GM12878 (cell line): ENCODE results near the gene COPS3. TPM values are rescaled to one million over a fixed set of nuclear protein-coding genes. Genes with fewer than 3 reads are reported as not detected.
"Not testable (repeated sequence)": the region's sequence is repeated elsewhere in the genome, so short reads cannot be mapped to it uniquely, and the experiment has no call there.

Experiments
- ATAC-seq: fragments of 200-7000 bp; cut with Tn5 transposase; 3 replicates; pipeline ENCODE4 v1.9.1; 2020; ENCODE audit warnings: mild to moderate bottlenecking, moderate library complexity
- BruUV-seq: library from RNA; stranded (reverse); fragments of 400-500 nt; replicated peaks from 2 replicates; lab custom pipeline; 2021; lab: Mats Ljungman, UMichigan
- CTCF ChIA-PET: fragments of 300-600 bp; sonication (Branson Sonifier 250); formaldehyde crosslinking; extraction: SDS; loops from one replicate; lab custom pipeline; 2021; ENCODE audit warnings: inconsistent platforms; lab: Yijun Ruan, JAX
- POLR2A ChIA-PET: fragments of 350-600 bp; formaldehyde crosslinking; extraction: SDS; loops from one replicate; lab custom pipeline; 2021; ENCODE audit warnings: inconsistent platforms; lab: Charles Lee
- RAD21 ChIA-PET: fragments of 300-600 bp; sonication (Branson Sonifier 250); formaldehyde crosslinking; loops from one replicate; lab custom pipeline; 2023; ENCODE audit warnings: antibody characterized with exemption; ENCODE audit not compliant: unreplicated experiment; lab: Charles Lee
- SMC1A ChIA-PET: fragments of 300-600 bp; sonication (Branson Sonifier 250); formaldehyde crosslinking; loops from one replicate; lab custom pipeline; 2023; ENCODE audit not compliant: unreplicated experiment, uncharacterized antibody; lab: Charles Lee
- DNase-seq: peaks from one replicate; pipeline ENCODE4 v3.0.0-alpha.2; 2011; ENCODE audit warnings: low read depth, low spot score
- FAIRE-seq: peaks from 3 replicates; lab custom pipeline; 2011; peaks lifted over from hg19 to GRCh38; lab: Jason Lieb, UNC
- H2AFZ ChIP-seq: 2 replicates; pipeline ENCODE4 v1.6.0; 2011; ENCODE audit warnings: low read depth, low read length, control low read depth; ENCODE audit not compliant: control insufficient read depth
- H3K27ac ChIP-seq: 2 replicates; pipeline ENCODE4 v1.5.1; 2011; ENCODE audit warnings: control low read depth; ENCODE audit not compliant: control insufficient read depth, insufficient read depth
- H3K27me3 ChIP-seq, 2 experiments: replicated peaks in 1 of 2; 2 replicates each; pipeline versions ENCODE4 v1.6.0 to v1.6.1; 2011; ENCODE audit warnings: low read length in 1 of 2; ENCODE audit not compliant: control insufficient read depth in 2 of 2, insufficient read depth in 2 of 2
- H3K36me3 ChIP-seq, 2 experiments: 2 replicates each; pipeline ENCODE4 v1.5.1; 2011; ENCODE audit warnings: low read length in 1 of 2; ENCODE audit not compliant: control insufficient read depth in 2 of 2, insufficient read depth in 2 of 2
- H3K4me1 ChIP-seq: 2 replicates; pipeline ENCODE4 v1.6.1; 2011; ENCODE audit warnings: mild to moderate bottlenecking, low read length, moderate library complexity, mixed read lengths; ENCODE audit not compliant: control insufficient read depth, insufficient read depth
- H3K4me2 ChIP-seq: 2 replicates; pipeline ENCODE4 v1.6.0; 2011; ENCODE audit warnings: control low read depth; ENCODE audit not compliant: control insufficient read depth, insufficient read depth
- H3K4me3 ChIP-seq: fragments of 200-600 bp; sonication (generic); 2 replicates; pipeline ENCODE4 v1.5.1; 2016
- H3K79me2 ChIP-seq: 2 replicates; pipeline ENCODE4 v1.6.0; 2011; ENCODE audit warnings: low read length; ENCODE audit not compliant: control insufficient read depth, insufficient read depth
- H3K9ac ChIP-seq: 2 replicates; pipeline ENCODE4 v1.8.0; 2011; ENCODE audit warnings: low read length, control low read depth, mixed read lengths; ENCODE audit not compliant: control insufficient read depth, insufficient read depth
- H3K9me3 ChIP-seq: replicated peaks from 3 replicates; pipeline ENCODE4 v1.5.1; 2011; ENCODE audit warnings: mild to moderate bottlenecking, low read length; ENCODE audit not compliant: control insufficient read depth, insufficient read depth
- H4K20me1 ChIP-seq: 2 replicates; pipeline ENCODE4 v1.6.0; 2011; ENCODE audit not compliant: control insufficient read depth, insufficient read depth
- CTCF ChIP-seq, 3 experiments: IDR thresholded peaks in 2 of 3; conservative IDR thresholded peaks in 1 of 3; 2 replicates each; pipeline ENCODE4 v1.5.1; 2011; ENCODE audit warnings: low read depth in 3 of 3, low read length in 3 of 3, mild to moderate bottlenecking in 3 of 3, control low read depth in 2 of 3, moderate library complexity in 2 of 3, inconsistent platforms in 1 of 3, mixed read lengths in 1 of 3; ENCODE audit not compliant: control insufficient read depth in 2 of 3, insufficient read depth in 1 of 3; ENCODE audit errors: extremely low read depth in 1 of 3
- HDAC2 ChIP-seq: fragments of 200-600 bp; sonication (generic); IDR thresholded peaks from 2 replicates; pipeline ENCODE4 v1.6.1; 2017
- IKZF2 ChIP-seq, 2 experiments: fragments of 450-650 bp; IDR thresholded peaks; 2 replicates each; pipeline ENCODE4 v1.6.1; 2017; ENCODE audit warnings: mild to moderate bottlenecking in 2 of 2, moderate library complexity in 2 of 2
- KAT2A ChIP-seq: conservative IDR thresholded peaks from 2 replicates; pipeline ENCODE4 v1.6.1; 2011; ENCODE audit warnings: low read depth, low read length; ENCODE audit not compliant: control insufficient read depth
- PKNOX1 ChIP-seq: fragments of 450-650 bp; IDR thresholded peaks from 2 replicates; pipeline ENCODE4 v1.6.1; 2016; ENCODE audit warnings: mild to moderate bottlenecking
- RAD21 ChIP-seq: IDR thresholded peaks from 2 replicates; pipeline ENCODE4 v1.6.1; 2011; ENCODE audit warnings: mild to moderate bottlenecking, low read depth, low read length, moderate library complexity; ENCODE audit not compliant: insufficient read depth
- RBBP5 ChIP-seq: fragments of 200-600 bp; sonication (generic); conservative IDR thresholded peaks from 2 replicates; pipeline ENCODE4 v1.6.1; 2016
- SKIL ChIP-seq: fragments of 450-650 bp; IDR thresholded peaks from 2 replicates; pipeline ENCODE4 v1.6.1; 2017; ENCODE audit warnings: mild to moderate bottlenecking, low read depth, inconsistent platforms; ENCODE audit not compliant: poor library complexity, severe bottlenecking
- SP1 ChIP-seq: IDR thresholded peaks from one replicate; pipeline ENCODE4 v1.6.1; 2011; ENCODE audit warnings: low read depth, low read length
- SREBF2 ChIP-seq: IDR thresholded peaks from 2 replicates; pipeline ENCODE4 v1.6.1; 2012; ENCODE audit warnings: mild to moderate bottlenecking, low read length
- TAF1 ChIP-seq: IDR thresholded peaks from 2 replicates; pipeline ENCODE4 v1.6.1; 2011; ENCODE audit warnings: mild to moderate bottlenecking, low read depth, low read length, borderline replicate concordance
- ZZZ3 ChIP-seq: IDR thresholded peaks from 2 replicates; pipeline ENCODE4 v1.6.1; 2011; ENCODE audit warnings: low read depth; ENCODE audit not compliant: control insufficient read depth, insufficient read length
- WGBS: methylation state at CpG from one replicate; pipeline ENCODE4 v1.1.6; 2016; ENCODE audit warnings: low lambda C conversion rate; ENCODE audit not compliant: insufficient replicate concordance, insufficient coverage; ENCODE audit errors: missing lambda C conversion rate; 5-methylcytosine and 5-hydroxymethylcytosine counted together
- in situ Hi-C: fragments of 300-500 bp; cut with MboI; formaldehyde crosslinking; loops from 9 replicates; pipeline ENCODE4 v1.14.3; 2018; ENCODE audit warnings: mixed read lengths
- intact Hi-C: fragments of 100-400 bp; cut with micrococcal nuclease; formaldehyde crosslinking; loops from one replicate; pipeline ENCODE4 v1.14.2; 2022; ENCODE audit not compliant: unreplicated experiment
- polyA plus RNA-seq, 11 experiments: library from polyadenylated mRNA; depleted of rRNA in 4 of 11; unstranded in 6 of 11; stranded (reverse) in 5 of 11; fragments of >200 nt; fragmentation: Nextera tagmentation in 4 of 11; fragmentation: Illumina TruSeq in 1 of 11; extraction: Ambion mirVana in 4 of 11; extraction: Trizol in 1 of 11; gene quantifications; 1 replicate in 1 of 11; 2 replicates in 10 of 11; pipeline versions ENCODE4 v1.2.1 to v1.2.3, GENCODE V29; 2011 to 2016; ENCODE audit warnings: inconsistent platforms in 2 of 11, missing spikeins in 2 of 11, low read depth in 1 of 11
- total RNA-seq, 4 experiments: library from RNA; depleted of rRNA in 3 of 4; stranded (reverse); fragments of >200 nt in 3 of 4; fragmentation: Illumina TruSeq in 1 of 4; extraction: Trizol in 1 of 4; gene quantifications; 2 replicates each; pipeline versions ENCODE4 v1.2.1 to v1.2.3, GENCODE V29; 2013 to 2021

Gene COPS3
- total and polyA plus RNA-seq, 10 of the 15 experiments (the other 5 are each of a cell fraction or from before 2014, with no cell fraction given) = 99.7 to 187 (median 133) TPM

- TF ChIP-seq CTCF (IDR thresholded peaks at IDR 0.05 in 2 of 3, conservative IDR thresholded peaks at IDR 0.05 in 1 of 3; ENCODE audit: control insufficient read depth in 2 of 3, extremely low read depth in 1 of 3, insufficient read depth in 1 of 3, low read depth in 3 of 3, low read length in 3 of 3) = no peak
- no peak for TF ChIP-seq SREBF2
- no peak for TF ChIP-seq KAT2A
- 0 out of 2 replicates have a peak, but pooled peaks have one; percentile 23 for TF ChIP-seq PKNOX1
- no peak for TF ChIP-seq RBBP5
- TF ChIP-seq ZZZ3 = no peak
- TF ChIP-seq HDAC2 = no peak
- TF ChIP-seq SKIL = no peak
- no peak for TF ChIP-seq SP1
- no peak for TF ChIP-seq RAD21
- no peak for TF ChIP-seq IKZF2 (IDR thresholded peaks at IDR 0.05)
- TF ChIP-seq TAF1 = peak; percentile 41; the same call in 1 of the 2 replicates
- TF ChIP-seq, all 136 proteins: peak for 21
Observed at GRCh38 chr17:17303010-17303846, 22.2 kb upstream of the COPS3 start, which contains the start of gene NT5M (continued).

GRCh38 chr17:17301659-17302058, 20.6 kb upstream of the COPS3 start:
- H2AFZ ChIP-seq, ATAC-seq, H3K9ac ChIP-seq, H3K36me3 ChIP-seq, H3K79me2 ChIP-seq, H3K27ac ChIP-seq, H3K4me3 ChIP-seq, H3K27me3 ChIP-seq, H4K20me1 ChIP-seq, H3K9me3 ChIP-seq, BruUV-seq, in situ Hi-C loops, H3K4me2 ChIP-seq, DNase-seq, FAIRE-seq: not testable (repeated sequence)
- POLR2A ChIA-PET = interaction anchor here (0.6 to 1.4 kb wide), 3 partner anchors 11 to 21 kb away, joined by 3 read pairs; partner anchors contain the start of gene COPS3
- SMC1A ChIA-PET = interaction anchor here (0.8 to 1.9 kb wide), 4 partner anchors 9 to 193 kb away, joined by 3 to 4 read pairs (median 4); partner anchors contain the start of gene COPS3
- intact Hi-C loops = loop anchor here (10.0 kb wide), 1 partner anchor 97 kb away; the partner anchor contains the start of gene PLD6
- 92% methylated on average over 11 of the region's 11 CpGs for WGBS
- CTCF ChIA-PET = interaction anchor here (1.3 kb wide), 1 partner anchor 11 kb away, joined by 3 read pairs; no protein-coding TSS in a partner anchor
- peaks cover 37% of the 10 kb centered on the region for H3K4me1 ChIP-seq
- RAD21 ChIA-PET = interaction anchor here (1.1 to 1.5 kb wide), 2 partner anchors 11 to 28 kb away, joined by 3 to 4 read pairs; no protein-coding TSS in a partner anchor
